ENCODE data around the gene SPIB.

Gene SPIB

GRCh38 chr19:50419580-50420035, 870 bp downstream of the SPIB start (continued):
- TF ChIP-seq ESRRG (CRISPR knock-in tag; IDR thresholded peaks at IDR 0.05): no peak

GRCh38 chr19:50420127-50420526, 1.4 kb downstream of the SPIB start:
- no peak for ATAC-seq
- no peak for TF ChIP-seq BACH2 (CRISPR knock-in tag; IDR thresholded peaks at IDR 0.05; ENCODE audit: borderline replicate concordance)
- no peak for TF ChIP-seq GLIS3 (CRISPR knock-in tag; IDR thresholded peaks at IDR 0.05)
- no peak for TF ChIP-seq ISL1 (CRISPR knock-in tag; IDR thresholded peaks at IDR 0.05)
- TF ChIP-seq TOX (CRISPR knock-in tag; IDR thresholded peaks at IDR 0.05; ENCODE audit: borderline replicate concordance): no peak
- no peak for TF ChIP-seq TCF4 (CRISPR knock-in tag; IDR thresholded peaks at IDR 0.05; ENCODE audit: borderline replicate concordance)
- TF ChIP-seq ZC3H10 (CRISPR knock-in tag; IDR thresholded peaks at IDR 0.05): no peak
- no peak for TF ChIP-seq ZNF70 (CRISPR knock-in tag; IDR thresholded peaks at IDR 0.05)
- no peak for TF ChIP-seq ZNF8 (CRISPR knock-in tag; IDR thresholded peaks at IDR 0.05)
- TF ChIP-seq CSRNP3 (CRISPR knock-in tag; IDR thresholded peaks at IDR 0.05): no peak
- TF ChIP-seq POU6F1 (CRISPR knock-in tag; IDR thresholded peaks at IDR 0.05; ENCODE audit: borderline replicate concordance, low read depth): no peak
- TF ChIP-seq ZFP3 (CRISPR knock-in tag; IDR thresholded peaks at IDR 0.05): no peak
- TF ChIP-seq CSDC2 (CRISPR knock-in tag; IDR thresholded peaks at IDR 0.05): no peak
- TF ChIP-seq ZFP30 (CRISPR knock-in tag; IDR thresholded peaks at IDR 0.05): no peak
- no peak for TF ChIP-seq ARNTL (CRISPR knock-in tag; IDR thresholded peaks at IDR 0.05; ENCODE audit: borderline replicate concordance, low read depth)
- no peak for TF ChIP-seq CREB5 (CRISPR knock-in tag; IDR thresholded peaks at IDR 0.05; ENCODE audit: low read depth)
- no peak for TF ChIP-seq TSHZ2 (CRISPR knock-in tag; IDR thresholded peaks at IDR 0.05)

GRCh38 chr19:50420808-50421207, 2.1 kb downstream of the SPIB start:
- no peak for TF ChIP-seq OSR1 (CRISPR knock-in tag; IDR thresholded peaks at IDR 0.05)
- no peak for TF ChIP-seq TSHZ2 (CRISPR knock-in tag; IDR thresholded peaks at IDR 0.05)
- ATAC-seq: no peak
